Testis (tissue), 2 donors: ENCODE data around the gene BACH2.

Source experiments
- CTCF ChIP-seq, 3 experiments: fragments of 450-650 bp in 2 of 3; fragments of 200-600 bp in 1 of 3; sonication (generic) in 1 of 3; IDR thresholded peaks; one replicate each; pipeline ENCODE4 v1.5.1; 2016 to 2019; ENCODE audit warnings: antibody characterized with exemption in 3 of 3, mild to moderate bottlenecking in 2 of 3, moderate library complexity in 1 of 3
- POLR2A ChIP-seq: fragments of 450-650 bp; IDR thresholded peaks from one replicate; pipeline ENCODE4 v1.6.1; 2017; ENCODE audit warnings: antibody characterized with exemption, mild to moderate bottlenecking, moderate library complexity

DNA sequence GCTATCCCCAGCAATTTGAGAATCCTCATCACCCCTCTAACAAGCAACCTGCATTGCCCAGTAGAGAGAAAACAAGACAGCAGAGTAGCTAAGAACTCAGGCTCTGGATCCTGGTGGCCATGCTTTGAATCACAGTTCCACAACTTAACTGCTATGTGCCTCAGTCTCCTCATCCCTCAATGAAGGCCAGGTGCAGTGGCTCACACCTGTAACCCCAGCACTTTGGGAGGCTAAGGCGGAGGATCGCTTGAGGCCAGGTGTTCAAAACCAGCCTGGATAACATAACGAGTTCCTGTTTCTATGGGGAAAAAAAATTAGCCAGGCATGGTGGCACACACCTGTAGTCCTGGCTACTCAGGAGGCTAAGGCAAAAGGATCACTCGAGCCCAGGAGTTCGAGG, 23.7 kb downstream of the BACH2 start:
- no peak for TF ChIP-seq CTCF (IDR thresholded peaks at IDR 0.05)
- TF ChIP-seq POLR2A: no peak
